Measurements from ENCODE around the gene UCKL1.
A peak's percentile ranks its signal among the peaks of the same experiment; 100 is the strongest.
"Not testable (repeated sequence)": the region's sequence is repeated elsewhere in the genome, so short reads cannot be mapped to it uniquely, and the experiment has no call there.

UCKL1 gene

DNA sequence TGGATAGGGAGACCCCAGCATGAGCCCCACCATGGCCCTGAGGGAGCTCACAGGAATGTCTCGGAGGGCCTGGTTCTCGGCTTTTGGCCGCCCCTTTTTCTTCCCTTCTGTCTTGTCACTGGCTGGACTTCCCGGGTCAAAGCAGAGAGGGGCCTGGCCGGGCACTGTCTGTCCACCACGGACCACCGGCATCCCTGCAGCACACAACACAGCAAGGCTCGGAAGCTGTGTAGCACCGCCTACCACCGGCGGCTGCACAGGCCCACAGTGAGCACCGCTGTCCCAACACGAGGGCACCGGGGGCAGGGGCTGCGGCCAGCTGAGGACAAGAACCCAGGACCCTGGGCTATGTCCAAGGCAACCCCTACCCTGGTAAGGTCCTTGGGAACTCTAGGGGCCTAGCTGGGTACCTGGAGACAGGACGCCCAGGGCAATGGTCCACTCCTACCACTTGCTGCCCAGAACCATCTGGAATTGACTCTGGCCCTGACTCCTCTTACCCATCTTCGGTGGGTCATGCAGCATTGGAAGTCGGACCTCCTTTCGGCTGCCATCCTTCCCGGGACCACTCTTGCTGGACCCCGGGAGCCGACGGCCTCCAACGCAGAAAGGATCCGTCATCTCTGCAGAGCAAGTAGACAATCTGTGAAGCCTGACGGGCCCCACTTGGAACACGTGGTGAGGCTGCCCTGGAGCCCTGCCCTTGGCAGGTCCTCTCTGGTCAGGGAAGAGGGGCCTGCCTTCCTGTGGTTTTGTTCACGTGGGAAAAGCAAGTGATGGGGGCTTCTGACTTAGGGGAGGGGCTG is 11.3 kb upstream of the UCKL1 start:
- DNase-seq (ENCODE audit: low spot score): no peak
- Mint-ChIP-seq H3K4me3 (no peak overlapping the region), H3K36me3 (ENCODE audit: low read depth) (peaks cover 31% of the 10 kb centered on the region), H3K4me1 (ENCODE audit: low read depth) (peaks cover 9% of the 10 kb centered on the region), H3K27me3 (ENCODE audit: low read depth) (no peaks in the 10 kb centered on the region), H3K27ac (no peak overlapping the region), H3K9me3 (no peaks in the 10 kb centered on the region)

- H3K27me3 Mint-ChIP-seq (ENCODE audit: low read depth): no peaks in the 10 kb centered on the region
- peaks cover 9% of the 10 kb centered on the region for H3K4me1 Mint-ChIP-seq (ENCODE audit: low read depth)
- DNase-seq (ENCODE audit: low spot score): no peak
- H3K27ac Mint-ChIP-seq: no peak overlapping the region
- H3K4me3 Mint-ChIP-seq: no peak overlapping the region
- H3K36me3 Mint-ChIP-seq (ENCODE audit: low read depth): peaks cover 31% of the 10 kb centered on the region
- no peaks in the 10 kb centered on the region for H3K9me3 Mint-ChIP-seq
Measured at GRCh38 chr20:63966944-63967322, 10.7 kb upstream of the UCKL1 start.

- no peaks in the 10 kb centered on the region for H3K27me3 Mint-ChIP-seq (ENCODE audit: low read depth)
- no peak overlapping the region for H3K27ac Mint-ChIP-seq
- no peak for DNase-seq (ENCODE audit: low spot score)
- no peaks in the 10 kb centered on the region for H3K9me3 Mint-ChIP-seq
- peaks cover 9% of the 10 kb centered on the region for H3K4me1 Mint-ChIP-seq (ENCODE audit: low read depth)
- no peak overlapping the region for H3K4me3 Mint-ChIP-seq
- H3K36me3 Mint-ChIP-seq (ENCODE audit: low read depth): peaks cover 35% of the 10 kb centered on the region
Measured at GRCh38 chr20:63966172-63966943, 10.1 kb upstream of the UCKL1 start.

DNA sequence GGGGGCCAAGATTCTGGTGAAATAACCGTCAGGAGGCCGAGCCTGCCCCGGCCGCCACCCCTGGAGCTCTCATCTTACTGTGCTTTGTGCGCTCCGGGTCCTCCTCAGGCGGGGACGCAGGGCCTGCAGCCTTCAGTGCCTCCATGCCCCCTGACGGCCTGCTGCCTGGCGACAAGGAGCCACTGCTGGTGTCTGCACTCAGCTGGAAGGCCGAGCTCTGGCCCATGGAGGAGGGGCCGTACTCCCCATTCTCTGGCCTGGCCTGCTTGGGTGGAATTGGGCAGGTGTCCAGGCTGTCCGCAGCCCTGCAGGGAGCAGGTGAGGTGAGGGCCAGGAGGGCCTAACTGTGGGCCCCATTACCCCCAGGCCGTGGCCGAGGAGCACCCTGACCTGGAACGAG is 8.2 kb upstream of the UCKL1 start:
- no peak overlapping the region for H3K4me3 Mint-ChIP-seq
- H3K36me3 Mint-ChIP-seq (ENCODE audit: low read depth): peaks cover 42% of the 10 kb centered on the region
- H3K4me1 Mint-ChIP-seq (ENCODE audit: low read depth): peaks cover 9% of the 10 kb centered on the region
- H3K9me3 Mint-ChIP-seq: no peaks in the 10 kb centered on the region
- no peak overlapping the region for H3K27ac Mint-ChIP-seq
- no peak for DNase-seq (ENCODE audit: low spot score)
- H3K27me3 Mint-ChIP-seq (ENCODE audit: low read depth): no peaks in the 10 kb centered on the region

DNA sequence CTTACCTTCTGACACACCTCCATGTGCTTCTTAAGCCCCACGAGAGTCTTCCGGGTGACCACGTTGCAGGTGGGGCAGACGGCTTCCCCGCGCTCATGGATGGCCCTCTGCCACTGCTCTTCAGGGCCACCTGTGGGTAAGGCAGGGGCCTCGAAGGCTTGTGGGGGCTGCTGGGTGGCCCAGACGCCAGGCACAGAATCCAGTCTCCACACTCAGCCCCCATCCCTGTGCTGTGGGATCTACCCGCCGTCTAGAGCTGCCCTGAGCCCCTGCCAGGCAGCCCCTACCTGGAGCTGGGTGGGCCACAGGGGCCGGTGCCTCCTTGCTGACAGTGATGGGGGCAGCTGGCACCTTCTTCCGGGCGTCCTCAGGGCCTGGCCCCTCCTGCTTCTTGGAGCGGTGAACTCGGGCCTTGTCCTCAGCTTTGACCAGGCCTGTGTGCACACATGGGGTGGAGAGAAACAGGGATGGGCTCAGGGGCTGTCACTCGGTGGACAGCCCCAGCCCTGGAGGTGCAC is 7.6 kb upstream of the UCKL1 start:
- H3K4me1 Mint-ChIP-seq (ENCODE audit: low read depth): peaks cover 6% of the 10 kb centered on the region
- DNase-seq (ENCODE audit: low spot score): no peak
- no peaks in the 10 kb centered on the region for H3K9me3 Mint-ChIP-seq
- no peak overlapping the region for H3K4me3 Mint-ChIP-seq
- no peak overlapping the region for H3K27ac Mint-ChIP-seq
- no peaks in the 10 kb centered on the region for H3K27me3 Mint-ChIP-seq (ENCODE audit: low read depth)
- H3K36me3 Mint-ChIP-seq (ENCODE audit: low read depth): peaks cover 42% of the 10 kb centered on the region

DNA sequence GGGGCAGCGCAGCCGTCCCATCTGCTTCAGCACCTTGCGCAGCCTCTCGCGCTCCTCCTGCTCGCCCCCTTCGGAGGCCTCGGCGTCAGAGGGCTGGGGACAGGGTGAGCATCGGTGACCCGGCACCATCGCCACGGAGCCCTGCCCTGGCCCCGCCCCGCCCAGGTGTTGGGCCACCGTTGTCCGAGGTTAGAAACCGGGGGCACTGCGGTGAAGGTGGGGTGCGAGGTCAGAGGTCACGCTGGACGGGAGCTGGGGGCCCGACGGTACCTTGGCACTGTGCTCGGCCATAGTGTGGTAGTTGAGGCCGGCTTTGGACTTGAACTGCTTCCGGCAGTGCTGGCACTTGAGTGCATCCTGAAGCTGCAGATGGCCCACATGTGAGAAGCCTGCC is 7.1 kb upstream of the UCKL1 start:
- H3K36me3 Mint-ChIP-seq (ENCODE audit: low read depth): peaks cover 38% of the 10 kb centered on the region
- H3K4me1 Mint-ChIP-seq (ENCODE audit: low read depth): peaks cover 3% of the 10 kb centered on the region
- no peaks in the 10 kb centered on the region for H3K27me3 Mint-ChIP-seq (ENCODE audit: low read depth)
- no peaks in the 10 kb centered on the region for H3K9me3 Mint-ChIP-seq
- DNase-seq (ENCODE audit: low spot score): no peak
- H3K27ac Mint-ChIP-seq: no peak overlapping the region
- H3K4me3 Mint-ChIP-seq: no peak overlapping the region

DNA sequence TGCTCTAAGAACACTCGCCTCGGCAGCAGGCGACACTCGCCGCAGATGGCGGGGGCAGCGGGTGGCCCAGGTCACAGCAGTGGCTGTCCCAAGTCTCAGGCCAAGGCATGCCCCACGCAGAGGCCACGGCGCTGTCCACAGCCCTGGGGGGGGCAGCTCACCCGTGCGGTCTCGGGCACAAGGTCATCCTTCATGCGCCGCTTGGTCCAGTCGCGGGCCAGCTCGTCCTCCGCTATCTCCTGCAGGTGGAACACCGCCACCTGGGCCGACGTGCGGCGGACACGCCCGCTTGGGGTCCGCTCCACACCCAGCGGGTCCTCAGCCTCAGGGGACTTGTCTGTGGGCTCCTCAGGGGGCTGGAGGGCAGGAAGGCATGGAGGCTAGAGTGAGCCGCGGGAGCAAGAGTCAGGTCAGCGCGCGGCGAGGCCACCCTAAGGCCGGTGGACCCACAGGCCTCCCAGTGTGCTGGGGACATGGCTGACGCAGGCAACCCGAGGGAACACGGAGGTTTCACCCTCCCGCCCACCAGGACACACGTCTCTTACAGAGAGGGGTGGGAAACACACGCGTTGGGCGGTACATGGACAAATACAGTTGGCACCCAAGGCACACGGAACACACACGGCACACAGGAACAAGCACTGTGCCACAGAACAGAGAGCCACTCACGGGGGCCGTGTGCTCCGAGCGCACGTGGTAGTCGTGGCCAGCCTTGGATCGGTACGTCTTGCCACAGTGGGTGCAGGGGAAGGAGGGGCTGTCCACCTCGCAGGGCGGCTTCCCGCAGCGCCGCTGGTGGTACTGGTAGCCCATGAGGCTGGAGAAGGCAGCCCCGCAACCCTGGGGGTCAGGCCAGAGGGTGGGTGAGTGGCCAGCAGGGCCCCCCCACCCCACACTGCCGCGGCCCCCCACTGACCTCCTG is 6.5 kb upstream of the UCKL1 start:
- H3K4me1 Mint-ChIP-seq (ENCODE audit: low read depth): peaks cover 2% of the 10 kb centered on the region
- no peak overlapping the region for H3K27ac Mint-ChIP-seq
- no peaks in the 10 kb centered on the region for H3K27me3 Mint-ChIP-seq (ENCODE audit: low read depth)
- no peaks in the 10 kb centered on the region for H3K9me3 Mint-ChIP-seq
- no peak for DNase-seq (ENCODE audit: low spot score)
- H3K4me3 Mint-ChIP-seq: no peak overlapping the region
- peaks cover 33% of the 10 kb centered on the region for H3K36me3 Mint-ChIP-seq (ENCODE audit: low read depth)

DNA sequence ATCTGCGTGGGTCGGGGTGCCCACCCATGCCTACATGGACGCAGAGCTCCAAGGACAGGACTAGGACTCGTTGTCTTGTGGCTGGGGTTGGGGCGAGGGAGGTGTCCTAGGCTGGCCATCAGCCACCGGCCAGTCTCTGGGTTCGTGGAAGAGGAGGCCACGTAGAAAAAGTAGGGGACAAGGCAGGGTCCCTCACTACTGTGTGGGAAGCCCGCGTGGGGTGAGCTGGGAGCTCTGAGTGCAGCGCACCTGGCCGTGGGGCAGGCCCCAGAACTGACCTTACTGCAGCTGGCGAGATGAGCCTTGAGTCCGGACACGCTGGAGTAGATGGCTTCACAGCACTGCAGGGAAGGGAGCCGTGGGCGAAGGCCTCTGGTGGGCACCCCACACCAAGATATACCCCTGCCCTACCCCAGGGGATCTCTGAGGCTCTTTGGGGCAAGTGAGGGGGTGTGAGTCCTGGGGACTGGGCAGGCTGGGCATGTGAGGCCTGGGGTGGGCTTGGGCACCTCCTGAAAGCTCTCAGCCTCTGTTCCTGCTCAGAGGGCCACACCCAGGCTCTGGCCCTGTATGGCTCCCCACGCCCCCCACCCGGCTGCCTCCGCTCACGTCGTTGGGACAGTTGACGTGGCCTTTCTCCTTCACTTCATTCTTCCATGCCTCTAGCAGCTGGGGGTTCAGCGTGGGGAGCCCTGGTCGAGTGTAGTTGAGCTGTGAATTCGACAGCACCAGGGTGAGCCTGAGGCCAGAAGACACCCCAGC is 5.6 kb upstream of the UCKL1 start:
- no peak overlapping the region for H3K27ac Mint-ChIP-seq
- no peak overlapping the region for H3K4me3 Mint-ChIP-seq
- H3K27me3 Mint-ChIP-seq (ENCODE audit: low read depth): no peaks in the 10 kb centered on the region
- H3K36me3 Mint-ChIP-seq (ENCODE audit: low read depth): peaks cover 29% of the 10 kb centered on the region
- no peaks in the 10 kb centered on the region for H3K9me3 Mint-ChIP-seq
- peaks cover 8% of the 10 kb centered on the region for H3K4me1 Mint-ChIP-seq (ENCODE audit: low read depth)
- no peak for DNase-seq (ENCODE audit: low spot score)

GRCh38 chr20:63960654-63961621 is 4.7 kb upstream of the UCKL1 start:
- H3K27me3 Mint-ChIP-seq (ENCODE audit: low read depth); H3K4me1 Mint-ChIP-seq (ENCODE audit: low read depth); H3K9me3 Mint-ChIP-seq; H3K27ac Mint-ChIP-seq; DNase-seq (ENCODE audit: low spot score); H3K4me3 Mint-ChIP-seq: not testable (repeated sequence)
- H3K36me3 Mint-ChIP-seq (ENCODE audit: low read depth): peaks cover 20% of the 10 kb centered on the region

DNA sequence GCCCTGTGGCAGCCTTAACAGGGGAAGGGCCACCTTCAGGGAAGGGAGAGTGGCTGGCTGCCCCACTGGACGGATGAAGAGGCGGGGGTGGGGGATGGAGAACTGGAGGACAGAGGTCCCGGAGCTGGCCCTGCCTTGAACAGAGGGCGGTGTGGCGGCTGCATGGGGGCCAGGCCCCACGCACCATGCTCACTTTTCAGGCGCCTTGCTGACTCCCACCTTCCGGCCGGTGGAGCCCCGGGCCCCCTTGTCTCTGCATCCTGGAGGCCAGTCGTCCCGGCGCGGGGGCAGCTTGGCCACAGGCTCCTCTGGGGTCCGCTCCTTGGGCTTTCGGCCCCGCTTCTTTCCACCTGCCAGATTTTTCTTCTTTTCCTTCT is 3.5 kb upstream of the UCKL1 start:
- peak overlapping the region; percentile 10 for H3K27ac Mint-ChIP-seq
- peaks cover 12% of the 10 kb centered on the region for H3K4me1 Mint-ChIP-seq (ENCODE audit: low read depth)
- no peaks in the 10 kb centered on the region for H3K9me3 Mint-ChIP-seq
- H3K36me3 Mint-ChIP-seq (ENCODE audit: low read depth): peaks cover 20% of the 10 kb centered on the region
- no peaks in the 10 kb centered on the region for H3K27me3 Mint-ChIP-seq (ENCODE audit: low read depth)
- H3K4me3 Mint-ChIP-seq: no peak overlapping the region
- DNase-seq (ENCODE audit: low spot score): no peak

DNA sequence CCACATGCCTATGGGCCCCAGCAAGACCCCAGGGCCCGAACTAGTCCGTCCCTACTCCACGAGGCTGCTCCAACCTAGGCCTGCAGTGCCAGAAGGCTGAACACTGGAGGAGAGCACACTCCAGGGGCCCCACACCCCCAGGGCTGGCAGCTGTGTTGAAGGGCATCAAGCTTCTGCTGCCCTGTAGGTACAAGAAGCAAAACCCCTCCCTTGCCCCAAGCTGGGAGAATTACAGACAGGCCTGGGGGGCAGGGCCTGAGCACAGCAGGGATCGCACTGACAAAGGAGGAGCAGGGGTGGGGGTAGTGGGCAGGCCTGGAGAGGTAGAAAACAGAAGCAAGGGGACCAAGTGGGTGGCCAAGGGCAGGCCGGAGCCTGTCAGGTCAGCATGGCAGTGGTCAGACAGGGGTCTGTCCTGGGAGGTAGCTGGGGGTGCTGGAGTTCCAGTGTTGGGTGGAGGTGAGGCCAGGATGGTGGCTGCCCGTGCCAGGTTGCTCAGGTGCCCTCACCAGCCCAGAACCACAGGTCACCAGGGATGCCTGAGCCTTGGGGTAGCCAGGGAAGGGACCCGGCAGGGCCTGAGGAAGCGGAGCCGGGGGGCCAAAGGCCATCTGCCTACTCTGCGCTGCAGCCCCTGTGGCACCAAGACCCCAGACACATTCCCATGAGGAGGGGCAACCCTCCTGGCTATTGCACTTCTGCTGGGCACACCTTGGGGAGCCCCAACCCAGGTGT is 2.9 kb upstream of the UCKL1 start:
- Mint-ChIP-seq H3K4me1 (ENCODE audit: low read depth) (peaks cover 18% of the 10 kb centered on the region), H3K27ac (no peak overlapping the region), H3K4me3 (no peak overlapping the region), H3K27me3 (ENCODE audit: low read depth) (no peaks in the 10 kb centered on the region), H3K36me3 (ENCODE audit: low read depth) (peaks cover 22% of the 10 kb centered on the region), H3K9me3 (no peaks in the 10 kb centered on the region)
- no peak for DNase-seq (ENCODE audit: low spot score)

DNA sequence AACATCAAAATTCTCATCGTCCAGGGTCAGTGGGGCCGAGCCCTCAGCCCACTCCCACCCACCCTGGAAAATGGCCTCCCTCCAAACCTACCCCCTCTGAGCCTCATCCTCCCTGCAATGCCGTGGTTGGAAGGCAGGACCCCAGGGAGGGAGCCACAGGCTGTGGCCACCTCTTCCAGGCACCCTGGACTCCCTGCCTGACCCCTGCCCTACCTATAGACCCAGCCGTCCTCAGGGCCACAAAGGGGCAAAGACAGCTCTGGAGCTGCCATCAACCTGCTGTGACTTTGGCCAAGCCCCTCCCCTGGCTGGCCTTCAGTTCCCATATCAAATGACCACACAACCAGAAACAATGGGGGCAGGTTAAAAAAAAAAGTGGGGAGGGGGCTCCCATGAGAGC is 2.3 kb upstream of the UCKL1 start:
- no peaks in the 10 kb centered on the region for H3K9me3 Mint-ChIP-seq
- no peaks in the 10 kb centered on the region for H3K27me3 Mint-ChIP-seq (ENCODE audit: low read depth)
- DNase-seq (ENCODE audit: low spot score): no peak
- peaks cover 22% of the 10 kb centered on the region for H3K4me1 Mint-ChIP-seq (ENCODE audit: low read depth)
- H3K4me3 Mint-ChIP-seq: peak overlapping the region; percentile 26
- H3K36me3 Mint-ChIP-seq (ENCODE audit: low read depth): peaks cover 22% of the 10 kb centered on the region
- peak overlapping the region; percentile 75 for H3K27ac Mint-ChIP-seq

All from T-helper 2 cell treated with Interferon-gamma antibody and Interleukin-4, amounts not matched to agents 5 μg/mL and 100 μg/mL, for 36 hours (primary cell).